Activated gamma-delta T cell treated with anti-CD3 and anti-CD28 coated beads, Interleukin-2, amount 50 U/mL, for 16 hours (primary cell): ENCODE measurements around the gene THOC7.

Experiments
- DNase-seq: peaks from one replicate; pipeline ENCODE4 v3.0.0-alpha.2; 2020; ENCODE audit warnings: low read depth

THOC7 gene

DNA sequence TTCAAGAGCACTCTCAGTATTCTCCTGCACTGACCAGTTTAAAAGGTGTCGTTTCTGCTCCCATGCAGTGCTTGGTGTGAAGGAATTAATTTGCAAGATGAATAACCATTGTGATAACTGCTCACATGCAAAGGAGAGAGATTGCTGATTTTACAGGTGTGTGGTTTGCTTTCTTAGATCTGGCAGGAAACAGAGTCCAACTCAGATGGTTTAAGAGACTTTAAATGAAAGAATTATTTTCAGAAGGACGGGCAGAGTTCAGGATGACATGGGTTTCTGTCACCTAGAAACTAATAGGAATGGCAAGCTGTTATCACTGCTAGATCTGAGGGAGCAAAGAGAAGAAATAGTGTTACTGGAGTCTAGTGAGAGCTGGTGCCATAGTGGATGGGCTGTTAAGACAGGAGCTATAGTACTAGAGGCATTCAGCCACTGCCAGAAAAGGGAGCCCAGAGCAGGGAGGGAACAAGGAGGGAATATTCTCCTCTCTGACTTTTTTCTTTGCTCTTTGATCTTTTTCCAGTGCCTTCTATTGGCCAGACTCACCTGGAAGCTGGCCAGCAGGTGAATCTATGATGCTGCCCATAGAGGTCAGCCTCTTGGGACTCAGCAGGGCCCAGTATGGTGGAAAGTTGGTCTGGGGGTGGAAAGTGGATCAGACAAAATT, 14.9 kb upstream of the THOC7 start:
- DNase-seq: no peak

- no peak for DNase-seq
Observed at GRCh38 chr3:63877737-63878393, 14.3 kb upstream of the THOC7 start.

GRCh38 chr3:63876260-63876659, 12.7 kb upstream of the THOC7 start:
- DNase-seq: no peak

GRCh38 chr3:63875510-63875909, 11.9 kb upstream of the THOC7 start:
- DNase-seq: no peak

DNA sequence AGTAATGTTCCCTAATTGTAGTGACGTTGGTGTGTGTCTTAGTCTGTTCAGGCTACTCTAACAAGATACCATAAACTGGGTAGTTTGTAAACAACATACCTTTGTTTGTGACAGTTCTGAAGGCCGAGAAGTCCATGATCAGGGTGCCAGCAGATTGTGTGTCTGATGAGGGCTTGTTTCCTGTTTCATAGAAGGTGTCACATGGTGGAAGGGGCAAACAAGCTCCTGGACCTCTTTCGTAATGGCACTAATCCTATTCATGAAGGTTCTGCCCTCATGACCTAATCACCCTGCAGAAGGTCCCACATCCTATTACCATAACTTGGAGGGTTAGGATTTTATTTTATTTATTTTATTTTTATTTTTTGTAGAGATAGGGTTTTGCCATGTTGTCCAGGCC, 11.2 kb upstream of the THOC7 start:
- no peak for DNase-seq

DNA sequence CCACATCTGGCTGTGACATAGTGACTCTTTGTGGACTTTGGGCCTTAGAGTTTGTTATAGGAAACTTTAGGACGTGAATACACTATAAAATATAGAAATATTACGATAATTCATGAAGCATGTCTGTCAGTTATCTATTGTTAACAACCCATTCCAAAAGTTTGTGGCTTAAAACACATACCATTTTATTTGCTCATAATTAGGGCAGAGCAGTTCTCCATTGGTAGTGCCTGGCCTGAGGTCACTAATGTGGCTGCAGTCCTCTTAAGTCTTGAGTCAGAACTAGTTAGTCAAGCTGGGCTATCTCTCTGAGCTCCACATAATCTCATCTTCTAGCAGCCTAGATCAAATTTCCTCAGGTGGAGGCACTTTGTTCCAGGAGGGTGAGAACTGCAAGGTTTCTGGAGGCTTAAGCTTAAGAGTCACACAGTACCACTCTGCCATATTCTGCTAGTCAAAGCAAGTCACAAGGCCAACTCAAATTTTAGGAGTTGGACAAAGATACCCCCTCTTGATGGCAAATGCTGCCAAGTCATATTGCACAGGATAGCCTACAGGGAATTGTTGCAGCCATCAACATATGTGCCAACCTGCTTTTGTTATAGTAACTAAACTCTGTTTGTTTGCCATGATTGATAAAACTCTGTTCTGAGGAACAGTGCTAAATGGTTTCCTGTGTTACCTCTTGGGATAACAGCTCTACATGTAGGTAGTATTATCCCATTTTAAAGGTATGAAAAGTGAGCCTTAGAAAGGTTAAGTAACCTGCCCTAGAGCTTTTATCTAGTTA, 8.7 kb upstream of the THOC7 start:
- no peak for DNase-seq

DNA sequence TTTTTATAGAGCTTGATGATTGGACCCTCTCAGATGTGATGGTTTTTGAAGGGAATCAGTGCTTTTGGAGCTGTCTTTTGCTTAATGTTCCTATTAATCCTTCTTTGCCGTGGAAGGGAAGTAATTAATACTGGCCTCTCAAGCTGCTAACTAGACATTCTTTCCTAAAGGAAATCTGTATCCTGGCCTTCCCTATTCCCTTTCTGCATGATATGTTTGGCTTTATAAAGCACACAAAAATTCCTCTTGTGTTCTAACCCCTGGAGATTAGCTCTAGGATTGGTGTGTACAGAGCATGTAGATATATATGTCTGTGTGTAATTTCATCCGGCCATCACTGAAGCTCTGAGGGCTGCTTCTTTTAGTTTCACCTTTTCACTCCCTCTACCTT, 7.0 kb upstream of the THOC7 start:
- no peak for DNase-seq

DNA sequence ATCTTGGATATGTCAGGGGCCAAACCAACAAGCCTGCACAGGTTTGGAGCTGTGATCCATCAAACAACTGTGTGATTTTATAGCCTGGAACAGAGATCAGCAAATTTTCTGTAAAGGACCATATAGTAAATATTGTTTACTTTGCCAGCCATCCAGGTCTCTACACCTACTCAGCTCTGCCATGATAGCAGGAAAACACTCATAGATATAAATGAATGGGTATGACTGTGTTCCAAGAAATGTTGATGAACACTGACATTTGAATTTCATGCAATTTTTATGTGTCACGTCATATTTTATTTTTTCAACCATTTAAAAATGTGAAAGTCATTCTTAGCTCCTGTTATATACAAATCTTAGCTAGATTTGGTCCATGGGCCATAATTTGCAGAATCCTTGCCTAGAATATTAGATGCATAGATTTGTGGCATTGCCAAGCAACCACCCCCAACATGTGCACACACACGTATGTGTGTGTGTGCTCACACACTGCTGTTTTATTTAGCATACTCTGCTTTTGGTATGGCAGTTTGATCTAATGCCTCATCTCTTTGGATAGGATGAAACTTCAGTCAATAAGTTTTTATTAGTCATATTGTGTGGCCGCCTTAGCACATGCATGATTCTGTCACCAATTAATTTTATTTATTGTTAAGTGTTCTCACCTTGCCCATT, 6.5 kb upstream of the THOC7 start:
- no peak for DNase-seq

- DNase-seq: no peak
Observed at GRCh38 chr3:63867225-63867624, 3.6 kb upstream of the THOC7 start.

- no peak for DNase-seq
Observed at GRCh38 chr3:63864965-63865327, 1.3 kb upstream of the THOC7 start.

DNA sequence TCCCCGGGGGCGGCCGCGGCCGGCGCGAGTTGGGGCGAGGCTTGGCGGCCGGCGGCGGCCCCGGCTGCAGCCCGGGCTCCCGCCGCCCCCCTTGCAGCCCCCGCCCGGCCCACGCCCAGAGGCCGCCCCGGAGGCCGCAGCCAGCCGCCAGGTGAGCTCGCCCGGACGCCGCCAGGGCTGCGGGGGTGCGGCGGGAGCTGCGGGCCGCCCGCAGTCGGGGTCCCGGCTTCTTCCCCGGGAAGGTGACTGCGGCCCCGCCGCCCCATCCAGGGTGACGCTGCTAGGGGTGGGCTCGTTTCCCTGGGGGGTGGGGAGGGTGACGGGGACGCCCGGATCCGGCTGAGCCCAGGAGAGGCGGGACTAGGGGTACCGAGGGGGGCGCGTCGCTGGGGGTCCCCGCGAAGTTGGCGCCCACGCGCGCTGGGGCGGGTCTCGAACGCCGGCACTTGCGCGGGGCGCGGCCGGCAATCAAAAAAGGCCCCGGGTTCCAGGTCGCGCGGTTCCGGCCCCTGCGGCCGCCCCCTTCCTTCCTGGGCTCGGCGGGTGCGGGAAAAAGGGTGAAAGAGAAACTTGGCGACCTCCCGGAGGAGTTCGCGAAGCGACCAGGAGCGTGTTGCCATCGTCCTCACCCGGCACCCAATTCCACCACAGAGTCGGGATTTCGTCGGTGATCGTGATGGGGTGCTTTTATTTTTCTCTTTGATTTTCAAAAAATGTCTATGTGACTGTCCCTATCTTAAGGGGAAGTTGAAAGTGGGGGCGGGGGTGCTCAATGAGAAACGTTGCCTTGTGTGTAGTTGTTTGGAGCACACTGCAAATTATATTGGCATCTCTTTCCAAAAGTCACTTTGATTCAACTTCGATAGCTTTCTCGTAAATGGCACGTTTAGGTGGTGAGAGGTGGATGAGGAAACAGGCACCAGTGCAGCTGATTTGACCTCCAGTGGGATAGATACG, 681 bp upstream of the THOC7 start:
- peak; percentile 35 for DNase-seq

DNA sequence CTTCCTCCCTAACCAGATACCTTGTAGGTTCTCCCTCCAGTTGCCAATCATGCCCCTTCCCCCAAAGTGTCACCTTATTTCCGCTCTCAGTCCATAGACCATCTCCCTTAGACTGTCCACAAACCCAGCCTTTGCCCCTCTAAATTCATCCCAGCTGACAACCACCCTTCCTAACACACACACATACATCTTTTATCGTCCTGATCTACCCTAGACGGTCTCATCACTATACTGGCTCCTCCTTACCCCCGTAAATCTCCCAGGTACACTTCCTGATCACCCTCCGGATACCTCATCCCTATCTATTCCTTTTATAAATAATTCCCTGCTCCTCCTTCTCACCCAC, 828 bp downstream of the THOC7 start:
- DNase-seq: no peak

DNA sequence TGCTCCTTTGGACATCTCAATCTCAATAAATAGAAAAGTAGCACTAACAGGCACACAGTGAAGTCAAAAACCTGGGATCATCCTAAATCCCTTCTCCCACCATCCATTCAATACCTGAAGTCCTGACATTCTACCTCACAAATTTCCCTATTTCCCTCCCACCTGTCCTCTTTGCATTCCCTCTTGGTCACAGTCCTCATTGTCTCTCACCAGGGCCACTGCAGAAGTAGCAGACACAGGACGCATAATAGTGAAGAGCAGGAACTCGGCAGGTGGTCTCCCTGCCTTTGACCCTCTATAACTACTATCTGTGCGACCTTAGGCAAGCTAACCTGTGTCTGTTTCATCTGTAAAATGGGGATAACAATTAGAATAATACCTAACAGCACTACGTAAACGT, 2.3 kb downstream of the THOC7 start:
- DNase-seq: no peak

- DNase-seq: no peak
Observed at GRCh38 chr3:63860776-63861175, 2.8 kb downstream of the THOC7 start.

GRCh38 chr3:63857311-63857710, 6.3 kb downstream of the THOC7 start:
- DNase-seq: no peak

- no peak for DNase-seq
Observed at GRCh38 chr3:63855333-63855940, 8.2 kb downstream of the THOC7 start.

DNA sequence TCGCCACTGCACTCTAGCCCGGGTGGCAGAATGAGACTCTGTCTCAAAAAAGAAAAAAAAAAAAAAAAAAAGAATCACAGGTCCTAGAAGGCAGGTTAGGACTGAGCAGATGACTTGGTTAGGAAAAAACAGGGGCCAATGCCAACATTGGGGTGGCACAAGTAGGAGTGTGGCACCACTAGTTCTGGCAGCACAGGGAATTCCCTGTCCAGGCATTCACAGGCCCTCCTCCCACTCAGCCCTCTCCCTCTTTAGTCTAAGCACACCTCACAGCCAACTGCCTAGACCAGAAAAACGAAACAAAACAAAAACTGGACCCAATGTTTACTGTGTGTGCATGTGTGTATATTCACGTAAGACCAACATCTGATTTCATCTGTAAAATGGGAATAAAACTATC, 10.5 kb downstream of the THOC7 start:
- DNase-seq: no peak

GRCh38 chr3:63851287-63851686, 12.3 kb downstream of the THOC7 start:
- DNase-seq: no peak

DNA sequence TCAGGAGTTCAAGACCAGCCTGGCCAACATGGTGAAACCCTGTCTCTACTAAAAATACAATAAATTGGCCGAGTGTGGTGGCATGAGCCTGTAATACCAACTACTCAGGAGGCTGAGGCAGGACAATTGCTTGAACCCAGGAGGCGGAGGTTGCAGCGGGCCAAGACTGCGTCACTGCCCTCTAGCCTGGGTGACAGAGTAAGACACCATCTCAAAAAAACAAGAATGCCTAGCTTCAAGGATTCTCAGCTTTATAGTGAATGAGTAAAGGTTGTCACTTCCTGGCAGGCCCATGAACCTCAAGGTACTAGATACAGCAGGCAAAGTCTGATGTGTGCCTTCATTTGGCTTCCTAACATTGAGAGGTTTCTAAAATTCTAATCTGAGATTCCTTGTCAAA, 14.4 kb downstream of the THOC7 start:
- no peak for DNase-seq

DNA sequence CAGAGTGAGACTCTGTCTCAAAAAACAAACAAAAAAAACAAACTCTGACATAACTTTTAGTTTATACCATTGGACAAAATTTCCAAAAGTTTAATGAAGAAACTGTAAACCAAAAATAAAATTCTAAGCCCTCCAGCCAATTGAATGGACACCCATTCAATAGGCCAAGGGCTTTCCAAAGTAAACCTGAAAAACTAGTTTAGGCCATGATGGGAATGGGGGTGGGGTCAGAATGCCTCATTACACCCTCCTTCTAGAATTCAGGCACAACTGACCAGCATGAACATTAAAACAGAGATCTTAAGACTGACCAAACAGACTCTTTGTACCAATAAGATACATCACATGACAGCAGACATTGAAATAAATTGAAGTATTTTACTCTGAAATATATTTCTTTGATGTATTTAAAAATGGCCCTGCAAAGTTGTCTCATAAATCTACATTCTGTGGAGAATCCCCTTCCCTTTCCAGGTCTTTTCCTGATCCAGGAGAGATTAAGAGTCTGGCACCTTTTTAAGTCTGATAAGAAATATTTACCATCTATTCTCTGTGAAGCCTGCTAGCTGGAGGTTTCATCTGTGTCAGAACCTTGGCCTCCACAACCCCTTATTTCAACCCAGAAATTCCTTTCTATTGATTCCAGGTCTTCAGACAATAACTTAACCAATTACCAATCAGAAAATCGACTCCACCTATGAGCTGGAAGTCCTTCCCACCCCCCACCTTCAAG, 15.7 kb downstream of the THOC7 start:
- no peak for DNase-seq

DNA sequence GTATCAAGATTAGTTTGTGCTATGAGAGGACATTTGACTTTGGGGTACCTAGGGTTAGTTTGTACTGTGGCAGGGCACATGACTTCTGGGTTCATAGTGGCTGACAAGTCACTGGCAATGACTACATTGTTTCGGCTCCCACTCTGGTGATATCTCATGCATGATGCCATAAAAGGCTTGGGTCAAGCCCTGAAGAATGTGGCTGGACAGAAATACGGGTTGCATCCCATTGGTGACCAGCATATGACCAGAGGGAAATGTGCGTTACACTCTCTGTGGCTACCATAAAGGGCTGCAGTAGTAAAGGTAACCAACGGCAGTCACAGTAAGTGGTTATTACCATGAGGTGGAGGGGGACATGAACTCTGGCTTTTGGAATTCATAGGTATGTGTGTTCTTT, 18.4 kb downstream of the THOC7 start:
- no peak for DNase-seq
